Germinal center (tissue), 1 donor: ENCODE data around the gene COG1.

ENCODE experiments used
- DNase-seq: peaks from one replicate; pipeline ENCODE4 v3.0.0; 2012; ENCODE audit warnings: mixed read lengths, low spot score

The COG1 gene

GRCh38 chr17:73198930-73199260, 6.0 kb downstream of the COG1 start:
- DNase-seq = no peak

- no peak for DNase-seq
Measured at GRCh38 chr17:73199751-73200317, 7.0 kb downstream of the COG1 start.

- no peak for DNase-seq
Measured at GRCh38 chr17:73200476-73200875, 7.6 kb downstream of the COG1 start.

GRCh38 chr17:73201215-73202069, 8.6 kb downstream of the COG1 start:
- DNase-seq = no peak

- no peak for DNase-seq
Measured at GRCh38 chr17:73203135-73203787, 10.4 kb downstream of the COG1 start.

GRCh38 chr17:73203788-73204479, 11.1 kb downstream of the COG1 start:
- DNase-seq = no peak

- DNase-seq = no peak
Measured at GRCh38 chr17:73205459-73205961, 12.7 kb downstream of the COG1 start.

GRCh38 chr17:73208139-73208827, 15.4 kb downstream of the COG1 start:
- DNase-seq = no peak

GRCh38 chr17:73209436-73209835, 16.6 kb downstream of the COG1 start:
- no peak for DNase-seq

- no peak for DNase-seq
Measured at GRCh38 chr17:73210002-73210678, 17.3 kb downstream of the COG1 start.

- no peak for DNase-seq
Measured at GRCh38 chr17:73211745-73212144, 18.9 kb downstream of the COG1 start.

GRCh38 chr17:73214008-73214407, 21.2 kb downstream of the COG1 start:
- no peak for DNase-seq

GRCh38 chr17:73214851-73215250, 22.0 kb downstream of the COG1 start:
- DNase-seq = no peak

- DNase-seq = no peak
Measured at GRCh38 chr17:73215447-73215846, 22.6 kb downstream of the COG1 start.

- no peak for DNase-seq
Measured at GRCh38 chr17:73223626-73224230, 30.9 kb downstream of the COG1 start.

- no peak for DNase-seq
Measured at GRCh38 chr17:73224237-73224636, 31.4 kb downstream of the COG1 start.

- no peak for DNase-seq
Measured at GRCh38 chr17:73224663-73225305, 31.9 kb downstream of the COG1 start.

GRCh38 chr17:73226556-73227172, 33.8 kb downstream of the COG1 start:
- no peak for DNase-seq

- DNase-seq = no peak
Measured at GRCh38 chr17:73227379-73227778, 34.5 kb downstream of the COG1 start.

GRCh38 chr17:73227944-73228343, 35.1 kb downstream of the COG1 start:
- DNase-seq = no peak
